Measurements from ENCODE around the gene SVEP1. TPM values are rescaled to one million over a fixed set of nuclear protein-coding genes. Genes with fewer than 3 reads are reported as not detected.

SVEP1 gene
- total RNA-seq, 1 donor from 2014 or later: 7.9 TPM

GRCh38 chr9:110566156-110566555 is 13.4 kb downstream of the SVEP1 start:
- Mint-ChIP-seq H3K27me3 (peaks cover 3% of the 10 kb centered on the region), H3K27ac (no peak overlapping the region), H3K36me3 (peaks cover 3% of the 10 kb centered on the region), H3K4me3 (no peak overlapping the region), H3K9me3 (no peaks in the 10 kb centered on the region), H3K4me1 (ENCODE audit: unreplicated experiment) (no peaks in the 10 kb centered on the region)
- no peak for DNase-seq (ENCODE audit: extremely low spot score, unreplicated experiment)
- TF ChIP-seq, protein P1, sequence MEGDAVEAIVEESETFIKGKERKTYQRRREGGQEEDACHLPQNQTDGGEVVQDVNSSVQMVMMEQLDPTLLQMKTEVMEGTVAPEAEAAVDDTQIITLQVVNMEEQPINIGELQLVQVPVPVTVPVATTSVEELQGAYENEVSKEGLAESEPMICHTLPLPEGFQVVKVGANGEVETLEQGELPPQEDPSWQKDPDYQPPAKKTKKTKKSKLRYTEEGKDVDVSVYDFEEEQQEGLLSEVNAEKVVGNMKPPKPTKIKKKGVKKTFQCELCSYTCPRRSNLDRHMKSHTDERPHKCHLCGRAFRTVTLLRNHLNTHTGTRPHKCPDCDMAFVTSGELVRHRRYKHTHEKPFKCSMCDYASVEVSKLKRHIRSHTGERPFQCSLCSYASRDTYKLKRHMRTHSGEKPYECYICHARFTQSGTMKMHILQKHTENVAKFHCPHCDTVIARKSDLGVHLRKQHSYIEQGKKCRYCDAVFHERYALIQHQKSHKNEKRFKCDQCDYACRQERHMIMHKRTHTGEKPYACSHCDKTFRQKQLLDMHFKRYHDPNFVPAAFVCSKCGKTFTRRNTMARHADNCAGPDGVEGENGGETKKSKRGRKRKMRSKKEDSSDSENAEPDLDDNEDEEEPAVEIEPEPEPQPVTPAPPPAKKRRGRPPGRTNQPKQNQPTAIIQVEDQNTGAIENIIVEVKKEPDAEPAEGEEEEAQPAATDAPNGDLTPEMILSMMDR (conservative IDR thresholded peaks at IDR 0.05): no peak

DNA sequence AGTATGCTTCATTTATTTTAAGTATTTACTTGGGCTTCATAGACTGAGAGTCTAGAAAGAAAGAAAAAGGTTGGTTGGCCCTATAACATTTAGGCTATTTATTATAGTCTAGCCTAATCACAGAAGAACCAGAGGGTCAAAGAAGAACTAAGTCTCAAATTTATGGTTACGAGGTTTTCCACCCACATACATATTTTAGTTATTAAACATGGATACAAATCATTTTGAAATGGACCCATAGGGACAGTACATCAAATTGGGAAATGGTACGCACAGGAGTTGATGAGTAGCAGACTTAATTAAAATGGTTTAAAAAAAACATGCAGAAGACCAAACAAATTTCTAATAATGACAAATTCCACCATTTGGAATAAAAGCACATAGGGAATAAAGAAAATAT is 17.7 kb downstream of the SVEP1 start:
- Mint-ChIP-seq H3K9me3 (no peaks in the 10 kb centered on the region), H3K27me3 (peaks cover under 1% of the 10 kb centered on the region), H3K27ac (no peak overlapping the region), H3K4me3 (no peak overlapping the region), H3K4me1 (ENCODE audit: unreplicated experiment) (no peaks in the 10 kb centered on the region), H3K36me3 (peaks cover under 1% of the 10 kb centered on the region)
- DNase-seq (ENCODE audit: extremely low spot score, unreplicated experiment): no peak
- TF ChIP-seq, protein P1 (conservative IDR thresholded peaks at IDR 0.05): no peak

- no peak overlapping the region for H3K4me3 Mint-ChIP-seq
- no peak overlapping the region for H3K27ac Mint-ChIP-seq
- H3K9me3 Mint-ChIP-seq: peaks cover 4% of the 10 kb centered on the region
- no peak for DNase-seq (ENCODE audit: extremely low spot score, unreplicated experiment)
- TF ChIP-seq, protein P1 (conservative IDR thresholded peaks at IDR 0.05): no peak
- peaks cover 14% of the 10 kb centered on the region for H3K4me1 Mint-ChIP-seq (ENCODE audit: unreplicated experiment)
- no peaks in the 10 kb centered on the region for H3K27me3 Mint-ChIP-seq
- H3K36me3 Mint-ChIP-seq: no peaks in the 10 kb centered on the region
Measured at GRCh38 chr9:110559869-110560268, 19.7 kb downstream of the SVEP1 start.

GRCh38 chr9:110555551-110556331 is 23.8 kb downstream of the SVEP1 start:
- Mint-ChIP-seq H3K36me3 (no peaks in the 10 kb centered on the region), H3K4me1 (ENCODE audit: unreplicated experiment) (peaks cover 14% of the 10 kb centered on the region), H3K4me3 (no peak overlapping the region), H3K27me3 (no peaks in the 10 kb centered on the region), H3K9me3 (peaks cover 7% of the 10 kb centered on the region), H3K27ac (no peak overlapping the region)
- TF ChIP-seq, protein P1 (conservative IDR thresholded peaks at IDR 0.05): no peak
- no peak for DNase-seq (ENCODE audit: extremely low spot score, unreplicated experiment)

DNA sequence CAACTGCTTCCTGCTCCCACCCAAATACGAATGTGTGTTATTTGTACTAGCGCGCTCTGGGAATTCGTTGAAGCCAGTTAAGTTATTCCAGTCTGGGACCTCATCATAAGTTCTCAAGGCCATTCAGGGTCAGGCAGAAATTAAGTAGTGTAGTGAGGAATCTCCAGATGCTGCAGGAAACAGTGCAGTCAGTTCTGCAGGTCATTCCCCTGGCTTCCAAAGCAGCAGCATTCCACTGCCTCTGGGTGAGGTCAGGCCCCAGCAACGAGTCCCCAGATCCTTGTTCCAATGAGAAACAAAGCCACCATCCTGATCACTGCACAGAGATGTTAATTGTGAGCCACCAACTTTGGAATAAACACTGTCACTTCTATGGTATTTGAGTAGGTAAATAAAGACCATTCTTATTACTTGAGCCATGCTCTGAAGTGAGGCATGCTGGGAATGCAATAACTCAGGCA is 33.1 kb downstream of the SVEP1 start:
- Mint-ChIP-seq H3K4me3 (no peak overlapping the region), H3K27me3 (no peaks in the 10 kb centered on the region), H3K27ac (no peak overlapping the region), H3K4me1 (ENCODE audit: unreplicated experiment) (no peaks in the 10 kb centered on the region), H3K36me3 (no peaks in the 10 kb centered on the region), H3K9me3 (no peaks in the 10 kb centered on the region)
- no peak for DNase-seq (ENCODE audit: extremely low spot score, unreplicated experiment)
- TF ChIP-seq, protein P1 (conservative IDR thresholded peaks at IDR 0.05): no peak

Data from type B pancreatic cell (in vitro differentiated cells).